Kidney glomerular epithelial cell (primary cell): ENCODE results near the gene SEMA3B.

ENCODE experiments used
- DNase-seq: peaks from one replicate; lab custom pipeline; 2025; lab: John Stamatoyannopoulos, UW

SEMA3B gene

GRCh38 chr3:50317300-50317699, 48.4 kb downstream of the SEMA3B start:
- no peak for DNase-seq

- DNase-seq = no peak
These were observed 49.2 kb downstream of the SEMA3B start for GRCh38 chr3:50318163-50318562.

DNA sequence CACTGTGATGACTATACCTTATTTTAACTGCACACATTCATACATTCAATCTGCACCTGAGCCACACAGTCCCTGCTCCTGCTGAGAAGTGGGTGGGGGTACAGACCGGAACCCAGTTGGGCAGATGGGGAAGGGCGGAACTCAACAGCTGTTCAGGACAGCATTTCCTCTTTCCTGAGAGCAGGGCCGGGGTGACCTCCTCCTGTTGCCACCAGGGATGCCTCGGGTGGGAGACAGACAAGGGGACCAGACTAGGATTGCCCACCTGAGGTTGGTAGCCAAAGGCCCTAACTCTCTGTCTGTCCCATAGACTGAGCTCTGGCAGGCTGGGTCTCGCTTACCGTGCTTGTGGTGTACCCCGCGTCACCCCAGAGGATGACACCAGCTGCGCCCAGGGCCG, 49.7 kb downstream of the SEMA3B start:
- DNase-seq = no peak

DNA sequence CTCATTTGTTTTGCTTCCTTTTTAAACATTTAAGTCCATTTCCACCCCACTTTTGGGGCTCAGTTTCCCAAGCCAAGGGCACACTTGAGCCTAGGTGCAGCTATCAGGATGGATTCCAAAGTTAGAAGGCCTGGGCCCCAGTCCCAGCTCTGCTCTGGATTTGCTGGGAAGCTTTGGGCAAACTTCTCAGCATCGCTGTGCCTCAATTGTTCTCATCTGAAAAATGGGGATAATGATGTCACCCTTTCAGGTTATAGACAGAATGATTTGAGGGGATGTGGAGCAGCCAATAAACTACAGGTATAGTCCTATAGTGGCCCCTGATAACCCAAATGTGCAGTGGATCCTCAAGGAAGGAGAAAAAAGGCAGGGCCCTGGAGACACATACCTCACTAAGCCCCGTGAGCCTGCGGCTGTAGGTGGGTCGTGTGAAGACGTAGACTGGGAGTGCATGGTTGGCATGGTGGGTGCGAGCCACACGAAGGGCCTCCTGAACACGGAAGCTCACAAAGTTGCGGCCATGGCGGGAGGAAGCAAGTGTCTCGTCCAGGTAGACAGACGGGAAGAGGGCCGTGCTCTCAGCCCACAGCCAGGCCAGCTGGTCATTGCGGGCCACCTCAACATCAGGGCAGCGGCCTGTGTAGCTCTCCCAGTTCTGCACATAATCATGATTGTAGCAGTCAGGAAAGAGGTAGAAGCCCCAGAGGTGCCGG, 50.4 kb downstream of the SEMA3B start:
- DNase-seq = no peak

DNA sequence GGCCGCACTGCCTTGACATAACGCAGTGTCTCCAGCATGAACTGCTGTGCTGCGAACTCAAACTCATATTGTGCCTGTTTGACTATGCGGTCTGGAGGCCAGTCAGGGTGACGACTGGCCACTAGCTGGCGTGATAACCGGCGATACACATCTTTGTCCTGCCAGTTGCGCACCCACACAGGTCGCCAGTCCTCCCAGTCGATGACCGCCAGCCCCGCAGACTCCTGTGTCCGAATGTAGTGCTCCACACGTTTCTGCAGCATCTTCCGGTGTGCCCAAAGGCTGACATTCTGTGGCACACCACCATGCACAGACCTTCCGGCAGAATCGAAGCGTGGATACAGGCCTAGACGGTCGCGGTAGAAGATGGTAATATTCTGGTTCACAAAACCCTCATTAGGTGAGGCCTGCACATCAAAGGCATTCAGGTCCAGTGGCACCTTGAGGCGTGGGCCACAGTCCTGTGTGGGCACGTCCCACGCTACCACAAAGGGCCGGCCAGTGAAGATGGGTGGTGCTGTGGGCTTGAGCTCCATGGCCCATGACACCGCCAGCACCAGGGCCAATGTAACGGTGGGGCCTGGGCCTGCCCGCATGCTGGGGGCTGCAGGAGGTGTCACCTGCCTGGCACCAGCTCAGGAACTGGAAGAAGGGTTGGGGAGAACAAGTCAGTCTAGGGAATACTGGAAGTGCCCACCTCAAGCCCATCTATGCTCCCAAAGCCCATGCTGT, 51.1 kb downstream of the SEMA3B start:
- no peak for DNase-seq

GRCh38 chr3:50320853-50321335, 51.9 kb downstream of the SEMA3B start:
- DNase-seq = peak; percentile 53

DNA sequence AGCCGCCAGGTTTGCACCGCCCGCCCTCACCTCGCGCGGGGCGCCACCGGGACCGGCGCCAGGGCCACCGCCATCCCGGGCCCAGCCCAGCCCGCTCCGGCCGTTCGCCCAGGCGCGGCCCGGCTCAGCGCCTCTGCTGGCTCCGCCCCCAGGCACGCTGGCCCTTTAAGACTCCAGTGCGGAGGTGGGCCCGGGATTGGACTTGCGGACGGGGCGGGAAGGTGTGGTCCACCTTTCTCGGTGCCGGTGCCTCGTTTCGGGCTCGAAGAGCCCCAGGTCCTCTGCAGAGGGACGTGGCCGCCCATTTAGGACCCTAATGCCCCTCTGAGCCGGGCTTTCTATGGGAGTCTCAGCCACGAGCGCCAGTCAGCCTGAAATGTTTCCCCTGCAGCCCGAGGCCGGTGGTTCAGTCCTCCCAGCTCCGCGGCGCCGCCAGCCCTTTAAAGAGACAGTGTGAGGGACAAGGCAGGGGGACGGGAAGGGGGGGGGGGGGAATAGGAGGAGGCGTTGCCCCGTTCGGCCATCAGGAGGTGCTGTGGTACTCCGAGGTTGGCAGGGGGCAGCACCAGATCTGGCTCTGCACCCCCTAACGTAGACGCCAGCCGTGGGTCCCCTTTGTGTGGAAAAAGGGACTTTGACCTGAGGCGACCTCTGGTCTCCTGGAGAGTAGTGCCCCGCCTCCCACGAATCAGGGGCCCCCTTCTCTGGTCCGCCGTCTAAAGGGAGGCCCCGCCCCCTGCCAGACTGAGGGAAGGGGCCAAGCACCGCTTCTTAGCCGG, 52.6 kb downstream of the SEMA3B start:
- DNase-seq = peak; percentile 92

DNA sequence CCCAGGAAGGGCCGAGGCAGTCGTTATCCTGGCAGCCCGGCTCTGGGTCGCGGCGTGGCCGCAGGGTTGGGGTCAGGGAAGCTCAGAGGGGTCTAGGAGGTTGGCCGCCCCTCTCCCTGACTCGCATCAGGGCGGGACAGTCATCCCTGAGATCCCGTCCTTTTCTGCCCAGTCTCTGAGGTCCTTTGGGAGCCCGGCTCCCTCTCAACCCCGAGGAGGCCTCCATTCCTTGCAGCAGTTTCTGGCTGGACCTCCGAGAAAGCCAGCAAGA, 53.1 kb downstream of the SEMA3B start:
- DNase-seq = no peak

DNA sequence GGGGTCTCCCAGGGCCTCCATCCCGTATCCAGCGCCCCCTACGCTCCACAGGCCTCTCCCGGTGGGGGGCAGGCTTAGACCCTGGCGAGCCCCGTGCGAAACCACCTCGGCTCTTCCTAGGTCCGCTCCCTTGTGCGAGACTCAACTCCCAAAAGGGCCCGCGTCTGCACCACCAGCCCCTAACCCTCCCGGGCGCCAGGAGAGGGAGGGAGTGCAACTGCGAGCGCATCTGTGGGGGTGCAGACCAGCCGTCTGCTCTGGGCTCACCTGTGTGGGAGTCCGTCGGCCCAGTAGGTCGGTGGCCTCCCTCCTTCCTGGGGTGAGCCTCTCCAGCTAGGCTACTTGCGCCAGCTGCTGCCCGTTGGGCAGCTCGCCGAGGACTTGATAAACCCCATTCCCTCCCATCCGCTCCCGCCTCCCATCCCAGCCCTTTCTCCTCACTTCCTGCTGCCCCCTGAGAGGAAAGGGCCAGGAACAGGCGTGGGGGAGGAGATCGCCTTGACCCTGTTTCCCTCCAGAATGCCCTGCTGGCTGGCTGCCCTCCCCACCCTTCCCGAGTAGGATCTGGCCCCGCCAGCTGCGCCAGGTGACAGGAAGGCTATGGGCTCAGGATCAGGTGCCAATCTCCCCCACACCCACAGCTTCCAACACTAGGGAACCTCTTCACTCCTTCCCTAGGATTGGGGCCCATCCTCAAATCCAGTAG, 53.6 kb downstream of the SEMA3B start, which contains the start of gene HYAL2:
TSS of gene HYAL2 (minus strand) at position 360 of the 706 bp plus-strand sequence. CDS start 2,256 bp downstream, outside the sequence.
- DNase-seq = no peak

DNA sequence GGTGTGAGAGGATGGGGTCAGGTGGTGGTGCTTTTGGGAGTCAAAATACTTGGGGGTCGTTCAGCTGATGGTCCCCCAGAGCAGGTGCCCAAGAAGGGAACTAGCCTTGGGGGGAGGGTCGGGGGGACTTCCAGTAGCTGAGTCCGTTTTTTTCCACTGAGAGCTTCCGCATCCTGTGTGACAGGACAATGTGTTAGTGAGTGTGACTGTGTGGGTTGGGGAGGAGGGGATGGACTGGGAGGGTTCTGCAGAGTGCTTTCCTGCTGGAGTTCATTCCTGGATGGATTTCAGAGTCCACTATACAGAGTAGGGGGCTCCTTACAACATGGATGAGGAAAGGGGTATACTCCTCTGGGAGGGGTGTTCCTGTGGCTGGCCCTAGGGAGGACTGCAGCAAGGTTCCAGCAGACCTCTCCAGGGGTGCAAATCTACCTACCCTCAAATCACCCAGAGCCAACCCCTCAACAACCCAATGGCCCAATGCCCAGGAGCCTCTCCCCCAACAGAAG, 54.2 kb downstream of the SEMA3B start:
- DNase-seq = no peak

- no peak for DNase-seq
These were observed 54.8 kb downstream of the SEMA3B start for GRCh38 chr3:50323614-50324199.

GRCh38 chr3:50324351-50325112, 55.6 kb downstream of the SEMA3B start:
- peak; percentile 58 for DNase-seq

DNA sequence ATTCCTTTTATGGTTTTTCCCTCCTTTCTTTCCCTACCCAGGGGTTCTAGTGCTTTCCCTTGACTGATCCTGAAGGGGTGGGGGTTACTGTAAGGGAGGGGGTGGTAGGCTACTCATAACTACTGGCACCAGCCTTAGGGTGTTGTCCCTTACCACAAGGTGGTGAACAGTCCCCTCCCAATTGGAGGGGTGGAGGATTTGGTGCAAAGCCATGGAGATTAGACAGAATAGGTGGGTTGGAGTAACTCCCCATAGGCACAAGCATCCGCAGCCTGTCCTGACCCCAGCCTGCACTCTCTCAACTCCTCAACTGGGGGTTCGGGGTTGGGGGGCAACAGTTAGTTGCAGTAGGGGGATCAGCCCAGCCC, 56.1 kb downstream of the SEMA3B start:
- no peak for DNase-seq

- DNase-seq = no peak
These were observed 56.7 kb downstream of the SEMA3B start for GRCh38 chr3:50325497-50326181.

DNA sequence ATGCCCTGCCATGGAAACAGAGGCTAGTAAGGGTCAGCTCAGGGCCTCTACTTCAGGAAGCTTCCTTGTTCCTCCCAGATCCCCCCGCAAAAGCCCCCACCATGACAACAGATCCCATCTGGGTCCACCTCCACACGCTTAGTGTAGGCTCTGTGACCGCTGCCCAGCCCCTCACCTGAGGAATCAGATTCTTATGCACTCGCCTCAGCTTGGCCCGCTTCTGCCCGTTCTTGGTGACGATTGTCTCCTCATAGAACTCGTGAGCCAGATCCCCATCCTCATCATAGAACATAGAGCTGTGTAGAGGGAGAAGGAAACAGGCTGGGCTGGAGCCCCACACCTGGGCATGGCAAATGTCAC, 57.2 kb downstream of the SEMA3B start:
- DNase-seq = no peak

- no peak for DNase-seq
These were observed 58.2 kb downstream of the SEMA3B start for GRCh38 chr3:50327129-50327528.
